Adrenal gland (tissue), 12 donors: ENCODE measurements around the gene NR6A1. TPM values are rescaled to one million over a fixed set of nuclear protein-coding genes. Genes with fewer than 3 reads are reported as not detected.

Experiments
- DNase-seq, 7 donors: peaks; one replicate each; pipeline ENCODE4 v3.0.0-alpha.2; 2019 to 2020
- H3K27ac ChIP-seq, 5 donors: fragments of 200-600 bp; sonication (generic) in 4 of 5; 1 replicate in 3 of 5; 2 replicates in 2 of 5; pipeline versions ENCODE4 v1.5.1 to v1.8.0; 2016 to 2020; ENCODE audit warnings: mild to moderate bottlenecking in 1 of 5
- H3K27me3 ChIP-seq: fragments of 200-600 bp; 2 replicates; pipeline ENCODE4 v1.8.0; 2021
- H3K36me3 ChIP-seq, 2 donors: fragments of 200-600 bp; replicated peaks in 1 of 2; 1 replicate in 1 of 2; 2 replicates in 1 of 2; pipeline versions ENCODE4 v1.5.1 to v1.8.0; 2018 to 2022
- H3K4me1 ChIP-seq, 2 donors: fragments of 200-600 bp; replicated peaks in 1 of 2; 1 replicate in 1 of 2; 2 replicates in 1 of 2; pipeline versions ENCODE4 v1.5.1 to v1.8.0; 2018 to 2021
- H3K4me3 ChIP-seq, 4 donors: fragments of 200-600 bp; sonication (generic) in 3 of 4; one replicate each; pipeline ENCODE4 v1.5.1; 2016 to 2018
- H3K9me3 ChIP-seq, 3 donors: fragments of 200-600 bp; sonication (generic) in 1 of 3; replicated peaks in 1 of 3; 1 replicate in 2 of 3; 2 replicates in 1 of 3; pipeline versions ENCODE4 v1.5.1 to v1.8.0; 2016 to 2021
- POLR2A ChIP-seq, 2 donors: fragments of 450-650 bp; IDR thresholded peaks; one replicate each; pipeline ENCODE4 v1.6.1; 2017; ENCODE audit warnings: antibody characterized with exemption in 2 of 2, mild to moderate bottlenecking in 2 of 2, moderate library complexity in 1 of 2
- WGBS, 4 donors: extraction: QIAGEN DNeasy Blood & Tissue Kit in 2 of 4; methylation state at CpG; one replicate each; pipeline versions ENCODE4 v1.1.5 to v1.1.7; 2013 to 2017; 5-methylcytosine and 5-hydroxymethylcytosine counted together
- intact Hi-C, 2 donors: fragments of 100-400 bp; cut with DNase I; formaldehyde crosslinking; loops; one replicate each; pipeline versions ENCODE4 v1.14.1 to v1.15.0; 2022 to 2023
- polyA plus RNA-seq, 3 donors: library from polyadenylated mRNA; stranded (reverse); fragments of 200-250 nt in 2 of 3; fragments of 350-450 nt in 1 of 3; fragmentation: Illumina TruSeq in 1 of 3; extraction: RNeasy Lipid Tissue Mini Kit (QIAGEN cat#74804) in 1 of 3; gene quantifications; one replicate each; pipeline ENCODE4 v1.2.3, GENCODE V29; 2013 to 2014
- total RNA-seq, 9 donors: library from RNA; depleted of rRNA in 4 of 9; stranded (reverse); fragments of >200 nt in 4 of 9; fragments of 120-200 nt in 1 of 9; fragmentation: NEBNext Ultra II Directional in 1 of 9; extraction: Animal tissue kit (Norgen Biotek cat#: 25700) in 1 of 9; gene quantifications; one replicate each; pipeline versions ENCODE4 v1.1.0 to v1.2.4, GENCODE V29; 2013 to 2023
- TF ChIP-seq, protein P1 (sequence below), 6 experiments: fragments of 450-650 bp in 4 of 6; fragments of 200-600 bp in 2 of 6; sonication (generic) in 1 of 6; IDR thresholded peaks; 1 replicate in 5 of 6; 2 replicates in 1 of 6; pipeline versions ENCODE4 v1.5.1 to v1.8.0; 2016 to 2021; ENCODE audit warnings: antibody characterized with exemption in 6 of 6, mild to moderate bottlenecking in 2 of 6, moderate library complexity in 1 of 6
- donor health status: healthy with polysubstance abuse.
- donor health status: Bipolar disorder and iron deficiency.
- donor health status: DM: yes; HTN: yes; CAD: no.
- donor health status: DM: no; HTN: no; CAD: no.
- donor health status: DM: no; HTN: no; CAD: no.
- donor health status: DM: yes; HTN: yes; CAD: no.

Gene NR6A1
- total and polyA plus RNA-seq, 12 donors: 0.46 to 9.8 (median 1.5) TPM

DNA sequence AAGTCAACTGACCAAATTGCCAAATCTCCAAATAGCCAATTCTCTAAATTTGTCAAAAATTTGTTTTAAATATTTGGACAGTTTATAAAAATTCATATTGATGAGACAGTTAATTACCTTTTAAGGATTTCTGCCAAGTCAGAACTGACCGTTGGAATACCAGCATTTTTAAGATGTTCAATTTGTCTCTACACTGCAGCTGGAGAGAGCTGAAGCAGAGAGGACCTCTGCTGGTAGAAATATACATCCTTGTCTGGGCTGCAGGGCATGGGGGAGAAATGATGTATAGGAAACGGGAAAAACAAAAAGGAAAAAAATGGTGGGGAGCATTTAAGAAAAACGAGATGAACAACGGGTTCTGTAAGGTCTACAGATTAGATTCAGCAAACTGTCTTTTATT is 16.8 kb downstream of the NR6A1 start:
- H3K27me3 ChIP-seq: peaks cover 14% of the 10 kb centered on the region
- intact Hi-C loops: no loop called here
- no peak overlapping the region for H3K4me3 ChIP-seq
- H3K9me3 ChIP-seq: peaks cover 0 to 4% (median 0%) of the 10 kb centered on the region in 3 donors
- H3K4me1 ChIP-seq: no peaks in the 10 kb centered on the region
- no peaks in the 10 kb centered on the region for H3K36me3 ChIP-seq
- no peak for TF ChIP-seq POLR2A (IDR thresholded peaks at IDR 0.05)
- TF ChIP-seq, protein P1, sequence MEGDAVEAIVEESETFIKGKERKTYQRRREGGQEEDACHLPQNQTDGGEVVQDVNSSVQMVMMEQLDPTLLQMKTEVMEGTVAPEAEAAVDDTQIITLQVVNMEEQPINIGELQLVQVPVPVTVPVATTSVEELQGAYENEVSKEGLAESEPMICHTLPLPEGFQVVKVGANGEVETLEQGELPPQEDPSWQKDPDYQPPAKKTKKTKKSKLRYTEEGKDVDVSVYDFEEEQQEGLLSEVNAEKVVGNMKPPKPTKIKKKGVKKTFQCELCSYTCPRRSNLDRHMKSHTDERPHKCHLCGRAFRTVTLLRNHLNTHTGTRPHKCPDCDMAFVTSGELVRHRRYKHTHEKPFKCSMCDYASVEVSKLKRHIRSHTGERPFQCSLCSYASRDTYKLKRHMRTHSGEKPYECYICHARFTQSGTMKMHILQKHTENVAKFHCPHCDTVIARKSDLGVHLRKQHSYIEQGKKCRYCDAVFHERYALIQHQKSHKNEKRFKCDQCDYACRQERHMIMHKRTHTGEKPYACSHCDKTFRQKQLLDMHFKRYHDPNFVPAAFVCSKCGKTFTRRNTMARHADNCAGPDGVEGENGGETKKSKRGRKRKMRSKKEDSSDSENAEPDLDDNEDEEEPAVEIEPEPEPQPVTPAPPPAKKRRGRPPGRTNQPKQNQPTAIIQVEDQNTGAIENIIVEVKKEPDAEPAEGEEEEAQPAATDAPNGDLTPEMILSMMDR (IDR thresholded peaks at IDR 0.05): no peak
- DNase-seq: no peak
- WGBS, 4 donors: 49 to 62% (median 60%) methylated on average over 4 of the region's 4 CpGs
- no peak overlapping the region for H3K27ac ChIP-seq

DNA sequence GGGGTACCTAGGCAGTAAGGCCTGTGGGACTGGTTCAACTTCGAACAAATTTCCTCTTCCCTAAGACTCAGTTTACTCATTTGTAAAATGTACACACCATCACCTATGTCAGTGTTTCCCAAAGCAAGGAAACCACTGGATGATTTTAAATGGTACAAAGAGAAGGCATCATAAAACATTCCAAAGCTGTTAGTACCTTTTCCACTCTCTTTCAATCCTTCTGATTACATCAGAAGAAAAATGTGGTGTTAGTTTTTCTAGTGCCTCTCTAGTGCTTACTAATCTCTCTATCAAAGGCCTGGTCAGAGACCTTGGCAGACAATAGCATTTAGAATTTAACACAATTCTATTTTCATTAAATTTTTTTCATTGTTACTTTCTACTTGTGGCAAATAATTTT is 18.1 kb downstream of the NR6A1 start:
- WGBS, 4 donors: 76 to 97% (median 88%) methylated on average over 1 of the region's 1 CpG
- Histone ChIP-seq H3K36me3 (no peaks in the 10 kb centered on the region), H3K4me3 (no peak overlapping the region), H3K9me3 (peaks cover 0 to 4% (median 0%) of the 10 kb centered on the region in 3 donors), H3K27me3 (peaks cover 14% of the 10 kb centered on the region), H3K27ac (no peak overlapping the region), H3K4me1 (no peaks in the 10 kb centered on the region)
- intact Hi-C loops: no loop called here
- DNase-seq: no peak
- TF ChIP-seq POLR2A (IDR thresholded peaks at IDR 0.05): no peak
- TF ChIP-seq, protein P1 (IDR thresholded peaks at IDR 0.05): no peak

DNA sequence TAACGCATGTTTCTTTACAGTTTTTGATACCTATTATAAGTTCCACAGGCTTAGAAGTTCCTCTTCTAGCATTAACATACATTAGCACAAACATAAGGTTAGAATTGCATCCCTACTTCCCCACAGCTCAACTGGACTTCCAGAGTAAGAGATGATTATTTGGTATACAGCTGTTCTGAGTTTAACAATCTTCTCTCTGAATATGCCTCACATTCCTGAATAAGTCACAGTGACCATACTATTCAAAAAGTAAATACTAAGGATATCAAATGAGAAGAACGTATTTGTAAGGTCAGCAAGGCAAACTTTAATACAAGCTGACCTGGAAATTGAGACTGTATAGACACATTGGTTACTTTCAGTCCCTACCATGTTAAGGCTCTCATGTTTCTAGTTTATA is 21.3 kb downstream of the NR6A1 start:
- Histone ChIP-seq H3K9me3 (peaks cover 0 to 4% (median 0%) of the 10 kb centered on the region in 3 donors), H3K27ac (no peak overlapping the region), H3K4me3 (no peak overlapping the region), H3K4me1 (no peaks in the 10 kb centered on the region), H3K27me3 (no peaks in the 10 kb centered on the region), H3K36me3 (no peaks in the 10 kb centered on the region)
- TF ChIP-seq, protein P1 (IDR thresholded peaks at IDR 0.05): no peak
- TF ChIP-seq POLR2A (IDR thresholded peaks at IDR 0.05): no peak
- DNase-seq: no peak
- 73 to 85% (median 82%) methylated on average over 2 of the region's 2 CpGs for WGBS, 4 donors
- intact Hi-C loops: no loop called here

DNA sequence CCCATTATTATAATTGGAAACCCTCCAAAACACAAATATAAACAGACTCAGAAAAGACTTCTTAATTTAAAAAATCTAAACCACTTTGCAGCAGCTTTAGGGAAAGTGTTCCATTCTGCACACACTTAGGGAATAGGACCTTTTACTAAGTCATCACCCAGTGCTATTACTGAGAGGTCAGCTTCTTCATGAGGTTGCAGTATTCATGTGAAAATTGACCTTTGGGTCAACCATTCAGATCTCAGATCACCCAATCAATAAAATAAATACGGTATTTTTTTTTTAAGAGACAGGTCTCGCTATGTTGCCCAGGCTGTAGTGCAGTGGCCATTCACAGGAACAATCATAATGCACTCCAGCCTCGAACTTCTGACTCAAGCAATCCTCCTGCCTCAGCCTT is 21.8 kb downstream of the NR6A1 start:
- intact Hi-C loops: no loop called here
- DNase-seq: no peak
- no peaks in the 10 kb centered on the region for H3K27me3 ChIP-seq
- no peaks in the 10 kb centered on the region for H3K36me3 ChIP-seq
- no peak for TF ChIP-seq POLR2A (IDR thresholded peaks at IDR 0.05)
- TF ChIP-seq, protein P1 (IDR thresholded peaks at IDR 0.05): no peak
- H3K4me3 ChIP-seq: no peak overlapping the region
- H3K9me3 ChIP-seq: peaks cover 0 to 4% (median 0%) of the 10 kb centered on the region in 3 donors
- no peak overlapping the region for H3K27ac ChIP-seq
- H3K4me1 ChIP-seq: no peaks in the 10 kb centered on the region
- 93 to 98% (median 94%) methylated on average over 3 of the region's 3 CpGs for WGBS, 4 donors
